ENCODE measurements around the gene RPS4Y1.
"Not testable (repeated sequence)": the region's sequence is repeated elsewhere in the genome, so short reads cannot be mapped to it uniquely, and the experiment has no call there.

Gene RPS4Y1

GRCh38 chrY:2857068-2857467, 15.7 kb downstream of the RPS4Y1 start:
- H3K4me1 Mint-ChIP-seq (ENCODE audit: low read depth): peaks cover 12% of the 10 kb centered on the region
- H3K36me3 Mint-ChIP-seq (ENCODE audit: low read depth): peaks cover 95% of the 10 kb centered on the region
- no peak overlapping the region for H3K4me3 Mint-ChIP-seq
- intact Hi-C loops (cut with micrococcal nuclease): no loop called here
- H3K27ac Mint-ChIP-seq: no peak overlapping the region
- H3K27me3 Mint-ChIP-seq: no peaks in the 10 kb centered on the region
- H3K9me3 Mint-ChIP-seq: no peaks in the 10 kb centered on the region

DNA sequence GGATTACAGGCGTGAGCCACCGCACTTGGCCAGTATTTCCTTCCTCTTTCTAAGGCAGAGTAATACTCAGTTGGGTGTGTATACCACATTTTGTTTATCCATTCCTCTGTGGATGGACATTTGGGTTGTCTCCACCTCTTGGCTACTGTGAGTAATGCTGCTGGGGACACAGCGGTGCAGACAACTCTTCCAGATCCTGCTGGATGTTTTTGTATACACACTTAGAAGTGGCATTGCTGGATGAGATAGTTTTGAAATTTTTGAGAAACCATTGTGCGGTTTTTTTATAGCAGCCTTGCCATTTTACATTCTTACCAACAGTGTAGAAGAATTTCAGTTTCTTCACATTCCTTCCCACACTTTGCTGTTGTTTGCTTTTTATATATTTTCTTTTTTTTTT, 16.3 kb downstream of the RPS4Y1 start:
- Mint-ChIP-seq H3K27ac (no peak overlapping the region), H3K9me3 (no peaks in the 10 kb centered on the region), H3K36me3 (ENCODE audit: low read depth) (peaks cover 95% of the 10 kb centered on the region), H3K4me3 (no peak overlapping the region), H3K4me1 (ENCODE audit: low read depth) (peaks cover 11% of the 10 kb centered on the region), H3K27me3 (no peaks in the 10 kb centered on the region)
- intact Hi-C loops (cut with micrococcal nuclease): no loop called here

- intact Hi-C loops (cut with micrococcal nuclease): no loop called here
- Mint-ChIP-seq H3K36me3 (ENCODE audit: low read depth) (peaks cover 96% of the 10 kb centered on the region), H3K4me1 (ENCODE audit: low read depth) (peaks cover 11% of the 10 kb centered on the region), H3K9me3 (no peaks in the 10 kb centered on the region), H3K27me3 (no peaks in the 10 kb centered on the region), H3K4me3 (no peak overlapping the region), H3K27ac (no peak overlapping the region)
These were observed 18.4 kb downstream of the RPS4Y1 start for GRCh38 chrY:2859782-2860181.

GRCh38 chrY:2860511-2860910, 19.1 kb downstream of the RPS4Y1 start:
- no peaks in the 10 kb centered on the region for H3K27me3 Mint-ChIP-seq
- H3K9me3 Mint-ChIP-seq: no peaks in the 10 kb centered on the region
- no peak overlapping the region for H3K4me3 Mint-ChIP-seq
- peaks cover 11% of the 10 kb centered on the region for H3K4me1 Mint-ChIP-seq (ENCODE audit: low read depth)
- no peak overlapping the region for H3K27ac Mint-ChIP-seq
- intact Hi-C loops (cut with micrococcal nuclease): no loop called here
- peaks cover 96% of the 10 kb centered on the region for H3K36me3 Mint-ChIP-seq (ENCODE audit: low read depth)

DNA sequence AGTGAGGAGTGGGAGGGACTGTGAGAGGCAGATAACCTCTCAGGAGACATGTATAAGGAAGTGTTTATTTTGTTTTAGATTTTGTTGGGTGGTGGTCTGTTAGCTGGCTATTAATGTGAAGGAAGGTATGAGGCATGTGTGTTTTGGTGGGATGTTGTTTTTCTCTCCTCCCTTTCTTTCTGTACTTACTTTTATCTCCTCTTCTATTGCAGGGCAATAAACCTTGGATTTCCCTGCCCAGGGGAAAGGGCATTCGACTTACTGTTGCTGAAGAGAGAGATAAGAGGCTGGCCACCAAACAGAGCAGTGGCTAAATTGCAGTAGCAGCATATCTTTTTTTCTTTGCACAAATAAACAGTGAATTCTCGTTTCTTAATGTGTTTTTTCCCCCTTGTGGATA, 25.2 kb downstream of the RPS4Y1 start:
- H3K9me3 Mint-ChIP-seq: peaks cover 8% of the 10 kb centered on the region
- intact Hi-C loops (cut with micrococcal nuclease): no loop called here
- H3K4me3 Mint-ChIP-seq: no peak overlapping the region
- no peaks in the 10 kb centered on the region for H3K27me3 Mint-ChIP-seq
- H3K4me1 Mint-ChIP-seq (ENCODE audit: low read depth): no peaks in the 10 kb centered on the region
- H3K27ac Mint-ChIP-seq: no peak overlapping the region
- peaks cover 68% of the 10 kb centered on the region for H3K36me3 Mint-ChIP-seq (ENCODE audit: low read depth)

DNA sequence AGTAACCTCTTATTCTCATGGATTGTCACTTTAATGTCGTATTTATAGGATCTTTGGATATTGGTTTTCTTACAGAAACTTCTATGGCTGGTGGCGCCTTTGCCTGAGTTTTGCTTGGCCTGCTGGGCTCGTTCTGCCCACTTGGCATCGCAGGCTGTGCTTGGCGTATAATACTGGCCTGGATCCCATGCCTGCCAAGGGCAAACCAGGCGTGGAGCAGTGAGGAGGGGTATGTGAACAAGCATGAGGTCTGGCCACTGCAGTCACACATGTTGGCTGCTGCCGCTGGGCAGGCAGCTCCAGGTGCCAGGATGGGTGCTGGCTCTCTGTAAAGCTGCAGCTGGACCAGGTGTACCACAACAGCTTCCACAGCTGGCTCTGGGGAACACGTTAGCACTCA, 26.1 kb downstream of the RPS4Y1 start:
- Mint-ChIP-seq H3K4me3 (no peak overlapping the region), H3K9me3 (peaks cover 16% of the 10 kb centered on the region), H3K36me3 (ENCODE audit: low read depth) (peaks cover 59% of the 10 kb centered on the region), H3K4me1 (ENCODE audit: low read depth) (no peaks in the 10 kb centered on the region), H3K27me3 (no peaks in the 10 kb centered on the region), H3K27ac (no peak overlapping the region)
- intact Hi-C loops (cut with micrococcal nuclease): no loop called here

GRCh38 chrY:2868035-2868607, 26.7 kb downstream of the RPS4Y1 start:
- no peak overlapping the region for H3K4me3 Mint-ChIP-seq
- H3K36me3 Mint-ChIP-seq (ENCODE audit: low read depth): peaks cover 53% of the 10 kb centered on the region
- intact Hi-C loops (cut with micrococcal nuclease): no loop called here
- no peak overlapping the region for H3K27ac Mint-ChIP-seq
- H3K27me3 Mint-ChIP-seq: no peaks in the 10 kb centered on the region
- no peaks in the 10 kb centered on the region for H3K4me1 Mint-ChIP-seq (ENCODE audit: low read depth)
- peaks cover 16% of the 10 kb centered on the region for H3K9me3 Mint-ChIP-seq

GRCh38 chrY:2872234-2872633, 30.8 kb downstream of the RPS4Y1 start:
- peaks cover 16% of the 10 kb centered on the region for H3K9me3 Mint-ChIP-seq
- H3K4me1 Mint-ChIP-seq (ENCODE audit: low read depth); intact Hi-C loops (cut with micrococcal nuclease); H3K4me3 Mint-ChIP-seq; H3K27ac Mint-ChIP-seq; H3K27me3 Mint-ChIP-seq: not testable (repeated sequence)
- peaks cover 17% of the 10 kb centered on the region for H3K36me3 Mint-ChIP-seq (ENCODE audit: low read depth)

DNA sequence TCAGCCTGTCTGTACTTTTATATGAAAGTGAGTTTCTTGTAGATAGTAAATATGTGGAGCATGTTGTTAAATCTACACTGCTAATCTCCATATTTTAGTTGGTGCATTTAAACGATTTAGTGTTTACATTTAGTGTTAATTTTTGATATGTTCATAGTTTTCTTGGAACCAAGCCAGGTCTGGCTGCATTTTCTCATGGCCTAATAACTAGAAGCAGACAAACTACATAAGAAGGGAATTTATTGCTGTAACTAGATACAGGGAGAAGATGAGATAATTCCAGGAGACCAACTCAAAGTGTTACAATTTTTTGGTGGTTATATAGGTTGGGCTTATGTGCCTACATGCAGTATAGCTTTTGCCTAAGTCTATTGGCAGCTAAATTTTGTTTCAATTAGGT, 32.8 kb downstream of the RPS4Y1 start:
- H3K4me3 Mint-ChIP-seq: no peak overlapping the region
- peaks cover 2% of the 10 kb centered on the region for H3K36me3 Mint-ChIP-seq (ENCODE audit: low read depth)
- H3K27me3 Mint-ChIP-seq: no peaks in the 10 kb centered on the region
- H3K9me3 Mint-ChIP-seq: peaks cover 16% of the 10 kb centered on the region
- H3K27ac Mint-ChIP-seq: no peak overlapping the region
- no peaks in the 10 kb centered on the region for H3K4me1 Mint-ChIP-seq (ENCODE audit: low read depth)
- intact Hi-C loops (cut with micrococcal nuclease): no loop called here

GRCh38 chrY:2883561-2883960, 42.2 kb downstream of the RPS4Y1 start:
- Mint-ChIP-seq H3K27me3 (no peaks in the 10 kb centered on the region), H3K27ac (no peak overlapping the region), H3K9me3 (no peaks in the 10 kb centered on the region), H3K4me3 (no peak overlapping the region), H3K4me1 (ENCODE audit: low read depth) (peaks cover 9% of the 10 kb centered on the region), H3K36me3 (ENCODE audit: low read depth) (no peaks in the 10 kb centered on the region)
- intact Hi-C loops (cut with micrococcal nuclease): no loop called here

- Mint-ChIP-seq H3K9me3 (no peaks in the 10 kb centered on the region), H3K4me1 (ENCODE audit: low read depth) (peaks cover 22% of the 10 kb centered on the region), H3K27ac (no peak overlapping the region), H3K27me3 (no peaks in the 10 kb centered on the region), H3K4me3 (no peak overlapping the region), H3K36me3 (ENCODE audit: low read depth) (no peaks in the 10 kb centered on the region)
- intact Hi-C loops (cut with micrococcal nuclease): no loop called here
These were observed 44.5 kb downstream of the RPS4Y1 start for GRCh38 chrY:2885880-2886279.

GRCh38 chrY:2887386-2887785, 46.0 kb downstream of the RPS4Y1 start:
- Mint-ChIP-seq H3K27ac (peak overlapping the region; percentile 28), H3K4me1 (ENCODE audit: low read depth) (peaks cover 23% of the 10 kb centered on the region), H3K36me3 (ENCODE audit: low read depth) (no peaks in the 10 kb centered on the region), H3K4me3 (no peak overlapping the region), H3K9me3 (no peaks in the 10 kb centered on the region), H3K27me3 (no peaks in the 10 kb centered on the region)
- intact Hi-C loops (cut with micrococcal nuclease): no loop called here

GRCh38 chrY:2887955-2888354, 46.6 kb downstream of the RPS4Y1 start:
- no peaks in the 10 kb centered on the region for H3K9me3 Mint-ChIP-seq
- H3K27ac Mint-ChIP-seq: peak overlapping the region; percentile 28
- H3K4me3 Mint-ChIP-seq: no peak overlapping the region
- peaks cover 23% of the 10 kb centered on the region for H3K4me1 Mint-ChIP-seq (ENCODE audit: low read depth)
- H3K36me3 Mint-ChIP-seq (ENCODE audit: low read depth): no peaks in the 10 kb centered on the region
- no peaks in the 10 kb centered on the region for H3K27me3 Mint-ChIP-seq
- intact Hi-C loops (cut with micrococcal nuclease): no loop called here

GRCh38 chrY:2893471-2893870, 52.1 kb downstream of the RPS4Y1 start:
- H3K27me3 Mint-ChIP-seq: no peaks in the 10 kb centered on the region
- intact Hi-C loops (cut with micrococcal nuclease): no loop called here
- no peak overlapping the region for H3K4me3 Mint-ChIP-seq
- H3K36me3 Mint-ChIP-seq (ENCODE audit: low read depth): no peaks in the 10 kb centered on the region
- H3K9me3 Mint-ChIP-seq: no peaks in the 10 kb centered on the region
- no peak overlapping the region for H3K27ac Mint-ChIP-seq
- H3K4me1 Mint-ChIP-seq (ENCODE audit: low read depth): peaks cover 21% of the 10 kb centered on the region

GRCh38 chrY:2896050-2896449, 54.6 kb downstream of the RPS4Y1 start:
- Mint-ChIP-seq H3K36me3 (ENCODE audit: low read depth) (no peaks in the 10 kb centered on the region), H3K27me3 (no peaks in the 10 kb centered on the region), H3K27ac (no peak overlapping the region), H3K4me3 (no peak overlapping the region), H3K4me1 (ENCODE audit: low read depth) (peaks cover 7% of the 10 kb centered on the region), H3K9me3 (no peaks in the 10 kb centered on the region)
- intact Hi-C loops (cut with micrococcal nuclease): no loop called here

All from dendritic cell treated with granulocyte-macrophage colony-stimulating factor and Interleukin-4, amounts not matched to agents 40 ng/mL and 50 ng/mL, for 4 days (primary cell).